Activated naive CD4-positive, alpha-beta T cell (primary cell): ENCODE results near the gene DIRAS1.

Source experiments
- DNase-seq, 4 experiments: peaks; one replicate each; lab custom pipeline; 2025; lab: John Stamatoyannopoulos, UW

DIRAS1 gene

GRCh38 chr19:2755448-2755705 lies 34.2 kb upstream of the DIRAS1 start:
- DNase-seq: no peak

- no peak for DNase-seq
Observed at GRCh38 chr19:2754659-2755447, 33.7 kb upstream of the DIRAS1 start.

- no peak for DNase-seq
Observed at GRCh38 chr19:2751438-2751830, 30.3 kb upstream of the DIRAS1 start.

- no peak for DNase-seq
Observed at GRCh38 chr19:2750808-2751437, 29.8 kb upstream of the DIRAS1 start.

GRCh38 chr19:2747349-2747748 lies 26.2 kb upstream of the DIRAS1 start:
- DNase-seq: no peak

GRCh38 chr19:2744113-2744512 lies 22.9 kb upstream of the DIRAS1 start:
- no peak for DNase-seq

GRCh38 chr19:2743099-2743498 lies 21.9 kb upstream of the DIRAS1 start:
- DNase-seq: no peak

GRCh38 chr19:2740314-2740656 lies 19.1 kb upstream of the DIRAS1 start:
- no peak for DNase-seq

GRCh38 chr19:2739602-2740313 lies 18.6 kb upstream of the DIRAS1 start, which contains the start of gene SLC39A3:
SLC39A3 (minus strand) TSS chr19:2740017; CDS start chr19:2737257, 2,760 bp downstream.
- DNase-seq: peak; percentile 96 to 98 (median 98)

- DNase-seq: no peak
Observed at GRCh38 chr19:2736550-2737190, 15.5 kb upstream of the DIRAS1 start.

GRCh38 chr19:2735374-2735773 lies 14.2 kb upstream of the DIRAS1 start:
- DNase-seq: no peak

- DNase-seq: no peak
Observed at GRCh38 chr19:2734589-2735288, 13.6 kb upstream of the DIRAS1 start.

GRCh38 chr19:2733930-2734588 lies 12.9 kb upstream of the DIRAS1 start:
- DNase-seq: no peak

- no peak for DNase-seq
Observed at GRCh38 chr19:2732883-2733282, 11.7 kb upstream of the DIRAS1 start.

GRCh38 chr19:2732157-2732725 lies 11.1 kb upstream of the DIRAS1 start:
- DNase-seq: no peak

GRCh38 chr19:2731181-2731995 lies 10.2 kb upstream of the DIRAS1 start:
- no peak for DNase-seq

- no peak for DNase-seq
Observed at GRCh38 chr19:2729943-2730818, 9.0 kb upstream of the DIRAS1 start.

GRCh38 chr19:2728783-2729387 lies 7.7 kb upstream of the DIRAS1 start:
- DNase-seq: no peak

- DNase-seq: no peak
Observed at GRCh38 chr19:2727640-2727944, 6.4 kb upstream of the DIRAS1 start.
